Endometrial microvascular endothelial cells (primary cell): ENCODE results near the gene COLEC12. TPM values are rescaled to one million over a fixed set of nuclear protein-coding genes. Genes with fewer than 3 reads are reported as not detected.

Experiments used
- in situ Hi-C: cut with HindIII; loops from 2 replicates; pipeline ENCODE4 v1.10.0; 2017; ENCODE audit warnings: low sequenced_read_pairs, low pct_unique_long_range_greater_than_20kb; ENCODE audit errors: inconsistent ontology term
- total RNA-seq: library from RNA; depleted of rRNA; stranded (reverse); fragments of >200 nt; gene quantifications from one replicate; pipeline ENCODE4 v1.2.3, GENCODE V29; 2015; ENCODE audit errors: inconsistent ontology term

COLEC12 gene
- total RNA-seq, 1 donor from 2014 or later, result not detected

DNA sequence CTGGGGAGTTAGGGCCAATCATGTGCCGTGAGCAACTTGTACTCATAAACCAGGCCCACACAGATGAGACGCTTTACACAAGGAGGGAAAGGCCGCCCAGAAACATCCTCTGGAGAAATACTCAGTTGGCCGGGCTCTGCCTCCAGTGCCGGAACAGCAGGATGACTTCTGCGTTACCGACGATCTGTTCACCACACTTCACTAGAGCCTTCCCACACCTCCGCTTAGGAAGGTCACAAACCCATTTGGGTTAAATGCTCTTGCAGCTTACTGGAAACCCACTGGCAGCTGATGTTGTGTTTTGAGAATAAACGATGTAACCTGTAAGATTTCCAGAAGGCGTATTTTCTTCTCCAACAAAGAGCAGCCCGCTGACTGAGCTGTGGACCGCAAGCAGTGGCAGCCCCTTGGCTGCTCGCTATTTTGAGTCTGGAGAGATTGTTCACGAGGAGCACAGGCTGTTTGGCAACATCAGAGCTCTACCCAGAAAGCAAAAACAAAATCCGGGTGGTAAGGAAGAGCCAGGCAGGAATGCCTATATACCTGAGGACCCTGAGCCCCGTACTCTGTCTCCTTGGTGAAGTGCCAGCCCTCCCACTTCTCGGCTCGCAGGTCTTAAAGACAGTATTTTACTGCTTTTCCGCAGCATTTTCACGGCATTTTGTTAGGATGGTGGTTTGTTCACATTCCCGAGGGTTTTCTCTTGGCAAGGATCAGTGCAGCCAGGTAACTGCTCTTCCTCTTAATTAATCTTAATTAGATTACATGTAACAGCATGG, 44.0 kb downstream of the COLEC12 start:
- in situ Hi-C loops, result no loop called here

DNA sequence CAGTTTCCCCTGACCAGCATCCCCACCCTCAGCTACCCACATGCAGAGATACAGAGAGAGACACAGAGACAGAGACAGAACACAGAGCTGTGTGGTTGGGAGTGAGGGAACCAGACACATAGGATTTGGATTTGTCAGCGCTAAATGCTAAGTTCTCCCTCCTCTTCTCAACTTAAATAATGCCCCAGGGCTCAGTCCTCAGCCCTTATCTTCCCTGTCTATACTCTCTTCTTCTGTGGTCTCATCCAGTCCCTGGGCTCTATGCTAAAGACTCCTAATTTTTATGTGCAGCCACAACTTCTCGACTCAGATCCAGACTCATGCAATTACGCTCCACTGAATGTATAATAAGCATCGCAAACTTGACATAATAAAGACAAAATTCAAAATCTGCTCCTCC, 47.1 kb downstream of the COLEC12 start:
- in situ Hi-C loops, result no loop called here

DNA sequence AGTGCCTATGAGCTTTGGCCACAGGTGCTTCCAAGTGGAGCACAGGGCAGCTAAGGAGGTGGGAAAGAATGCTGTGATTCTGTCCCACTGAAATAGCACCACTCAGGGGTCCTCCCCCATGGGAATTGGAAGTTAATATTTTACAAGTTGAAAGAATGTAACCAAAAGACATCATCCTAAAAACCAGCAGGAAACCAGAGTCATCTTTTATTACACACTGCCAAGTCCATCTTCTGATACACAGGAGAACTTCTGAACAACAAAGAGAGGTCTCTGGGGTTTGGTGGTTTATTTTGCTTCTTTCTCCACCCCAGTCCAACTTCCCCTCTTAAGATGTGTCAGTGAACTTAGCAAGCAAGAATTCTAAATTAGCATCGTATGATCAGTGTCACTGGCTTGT, 47.7 kb downstream of the COLEC12 start:
- in situ Hi-C loops, result no loop called here

DNA sequence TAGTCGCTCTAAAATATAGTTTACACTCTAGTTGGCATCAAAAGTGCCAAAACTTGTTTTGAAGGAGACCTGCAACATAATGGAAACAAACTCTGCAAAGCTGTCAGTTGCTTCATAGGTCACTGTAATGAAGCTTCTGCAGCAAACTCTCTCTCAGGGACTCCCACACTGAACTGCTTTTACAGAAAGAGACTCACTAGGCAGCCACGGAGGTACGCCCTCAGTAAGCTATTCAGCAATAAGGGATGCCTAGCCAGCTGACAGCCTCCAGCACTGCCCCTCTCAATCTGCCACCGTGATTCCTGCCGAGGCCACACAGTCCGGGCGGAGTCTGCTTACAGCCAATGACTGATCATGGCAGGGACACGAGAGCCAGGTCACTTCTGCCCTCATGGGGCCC, 51.1 kb downstream of the COLEC12 start:
- in situ Hi-C loops, result no loop called here

DNA sequence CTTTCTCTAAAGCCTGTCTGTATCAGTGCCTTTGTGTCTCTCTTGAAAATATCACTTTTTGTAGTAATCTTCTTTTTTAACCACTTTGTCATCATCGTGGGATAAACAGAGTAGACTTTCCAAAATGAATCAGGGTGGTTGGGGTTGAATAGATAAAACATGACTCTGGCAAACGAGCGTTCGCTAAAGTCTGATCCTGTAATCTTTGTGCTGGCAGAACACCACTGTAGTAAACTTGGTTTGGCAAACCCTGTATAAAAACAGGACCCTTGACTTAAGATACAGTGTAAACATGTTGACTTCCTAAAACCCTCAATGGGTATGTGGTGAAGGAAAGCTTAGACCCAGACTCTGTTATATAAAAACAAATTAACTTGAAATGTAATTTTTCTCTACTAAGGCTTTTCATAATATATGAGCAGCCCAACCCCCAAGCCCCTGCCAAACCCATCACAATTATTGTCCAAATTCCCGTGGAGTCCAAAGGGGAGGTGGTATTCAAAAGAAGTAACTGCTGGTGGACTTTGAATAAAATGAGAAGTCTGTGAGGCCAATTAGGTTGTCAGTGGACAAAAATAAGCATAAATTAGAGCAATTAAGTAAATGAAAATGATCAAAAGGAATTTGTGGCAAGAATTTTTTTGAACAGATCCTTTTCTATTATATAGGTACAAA, 52.2 kb downstream of the COLEC12 start:
- in situ Hi-C loops, result no loop called here

DNA sequence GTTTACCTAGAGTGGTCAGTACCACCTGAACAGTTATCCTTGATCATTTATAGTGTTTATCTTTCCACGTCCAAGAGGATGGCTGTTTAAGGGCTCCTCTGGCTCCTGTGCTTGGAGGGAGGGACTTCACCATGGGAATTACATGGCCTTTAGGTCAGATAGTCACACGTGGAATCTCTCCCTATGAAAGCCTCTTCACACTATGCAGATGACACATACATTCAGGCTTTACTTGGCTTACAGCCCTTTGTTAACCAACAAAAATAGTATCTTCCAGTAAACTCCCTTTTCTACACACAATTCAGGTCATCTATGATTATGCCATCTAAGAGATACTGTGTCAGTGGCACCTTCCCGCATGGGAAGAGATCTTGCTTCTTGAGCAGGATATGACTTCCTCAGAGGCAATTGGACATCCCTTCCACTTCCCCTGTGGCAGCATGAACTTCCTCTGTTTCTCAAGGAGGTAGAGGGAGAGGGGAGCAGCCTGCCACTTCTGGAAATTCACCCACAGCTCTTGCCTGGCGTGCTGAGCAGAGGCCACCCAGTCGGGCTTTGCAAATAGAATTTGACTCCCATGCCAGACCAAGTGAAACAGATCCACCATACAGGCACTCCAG, 53.5 kb downstream of the COLEC12 start:
- in situ Hi-C loops, result no loop called here

DNA sequence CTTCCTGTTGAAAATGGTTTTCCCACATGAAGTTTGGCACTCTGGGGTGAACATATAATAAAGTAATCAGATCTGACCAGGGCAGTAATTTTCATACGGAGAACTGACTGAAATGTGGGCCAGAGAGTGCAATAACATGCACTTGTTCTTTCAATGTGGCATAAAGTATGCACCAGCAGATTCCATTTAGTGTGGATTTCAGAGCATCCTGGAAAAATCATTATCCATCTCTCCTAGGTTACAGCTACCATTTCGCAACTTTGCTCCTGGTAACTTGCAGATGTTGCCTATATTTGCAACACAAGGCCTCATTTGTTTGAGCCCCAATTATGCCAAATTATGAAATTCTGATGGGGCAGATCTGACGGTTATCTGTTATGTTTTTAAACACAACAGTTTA, 55.4 kb downstream of the COLEC12 start:
- in situ Hi-C loops, result no loop called here

DNA sequence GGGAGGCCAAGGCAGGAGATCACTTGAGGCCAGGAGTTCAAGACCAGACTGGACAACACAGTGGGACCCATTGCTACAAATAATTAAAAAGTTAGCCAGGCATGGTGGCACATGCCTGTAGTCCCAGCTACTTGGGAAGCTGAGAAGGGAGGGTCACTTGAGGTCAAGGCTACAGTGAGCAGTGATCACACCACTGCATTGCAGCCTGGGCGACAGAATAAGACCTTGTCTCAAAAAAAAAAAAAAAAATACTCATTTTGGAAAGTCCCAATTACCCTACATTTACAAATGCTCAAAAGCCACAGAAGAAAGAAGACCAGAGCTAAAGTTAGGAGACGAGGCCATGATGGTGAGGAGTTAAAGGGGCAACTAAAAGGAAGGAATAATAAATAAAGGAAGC, 61.9 kb downstream of the COLEC12 start:
- in situ Hi-C loops, result no loop called here

DNA sequence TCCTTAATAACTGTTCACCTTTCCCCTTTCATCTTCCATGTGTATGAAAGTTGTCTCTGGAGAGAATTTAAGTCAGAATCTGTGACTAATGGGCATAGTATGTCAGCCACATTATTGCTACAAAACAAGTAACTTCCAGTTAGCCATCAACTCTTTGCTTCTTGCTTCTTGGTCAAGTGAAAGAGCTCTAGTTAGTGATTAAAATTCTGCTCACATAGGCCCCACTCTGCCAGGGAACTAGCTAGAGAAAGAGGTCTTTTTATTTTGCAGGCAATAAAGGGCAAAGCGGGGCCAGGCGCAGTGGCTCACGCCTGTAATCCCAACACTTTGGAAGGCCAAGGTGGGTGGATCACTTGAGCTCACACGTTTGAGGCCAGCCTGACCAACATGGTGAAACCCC, 64.6 kb downstream of the COLEC12 start:
- in situ Hi-C loops, result no loop called here

DNA sequence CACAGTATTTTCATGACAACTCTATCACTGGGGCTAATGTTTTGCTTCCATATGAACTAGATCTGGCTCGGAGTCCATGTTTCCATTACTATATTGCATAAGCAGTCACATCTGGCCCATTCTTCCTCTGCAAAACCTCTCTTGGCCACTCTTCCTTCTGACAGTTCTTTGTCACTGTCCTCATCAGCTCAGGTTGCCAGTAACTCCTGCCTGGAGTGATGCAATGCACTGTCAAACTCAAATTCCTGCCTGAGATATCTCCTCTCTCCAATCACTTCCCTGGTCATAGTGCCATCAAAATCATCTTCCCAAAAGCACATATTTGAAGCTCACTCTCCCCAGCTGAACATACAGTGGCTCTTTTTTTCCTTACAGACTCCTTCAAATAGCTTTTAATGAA, 66.1 kb downstream of the COLEC12 start:
- in situ Hi-C loops, result no loop called here

DNA sequence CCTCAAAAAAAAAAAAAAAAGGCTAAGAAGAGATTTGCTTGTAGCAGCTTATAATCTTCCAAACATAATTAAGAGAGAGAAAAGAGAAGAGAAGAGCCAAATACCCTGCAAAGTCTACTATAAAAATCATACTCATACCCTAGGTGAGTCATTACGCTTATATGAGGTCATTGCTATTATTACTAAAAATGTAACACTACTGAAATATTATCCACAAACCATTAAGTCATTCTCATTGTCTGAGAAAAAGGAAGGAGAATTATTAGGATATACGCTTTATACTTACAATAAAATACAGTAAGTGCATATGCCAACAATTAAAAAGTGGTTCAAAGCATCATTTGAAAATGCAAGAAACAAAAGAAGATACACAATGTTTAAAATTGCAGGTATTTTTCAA, 66.5 kb downstream of the COLEC12 start:
- in situ Hi-C loops, result no loop called here

DNA sequence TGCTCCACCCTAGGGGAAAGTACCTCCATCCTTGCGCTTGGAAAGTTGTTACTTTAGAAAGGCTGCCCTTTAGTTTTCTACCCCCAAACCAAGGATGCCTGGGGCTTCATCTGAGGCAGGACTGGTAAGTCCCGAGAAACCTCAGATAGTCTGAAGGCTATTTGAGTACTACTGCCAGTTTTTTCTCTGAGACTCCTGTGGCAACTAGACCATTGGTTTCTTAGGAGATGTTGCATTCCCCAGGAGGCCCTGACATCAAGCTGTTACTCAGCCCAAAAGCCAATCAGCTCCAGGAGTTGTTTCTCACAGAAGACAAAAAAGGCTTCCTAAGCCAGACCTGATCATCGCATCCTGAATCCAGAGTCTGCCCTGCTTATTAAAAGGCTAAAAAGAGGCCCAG, 67.2 kb downstream of the COLEC12 start:
- in situ Hi-C loops, result no loop called here

DNA sequence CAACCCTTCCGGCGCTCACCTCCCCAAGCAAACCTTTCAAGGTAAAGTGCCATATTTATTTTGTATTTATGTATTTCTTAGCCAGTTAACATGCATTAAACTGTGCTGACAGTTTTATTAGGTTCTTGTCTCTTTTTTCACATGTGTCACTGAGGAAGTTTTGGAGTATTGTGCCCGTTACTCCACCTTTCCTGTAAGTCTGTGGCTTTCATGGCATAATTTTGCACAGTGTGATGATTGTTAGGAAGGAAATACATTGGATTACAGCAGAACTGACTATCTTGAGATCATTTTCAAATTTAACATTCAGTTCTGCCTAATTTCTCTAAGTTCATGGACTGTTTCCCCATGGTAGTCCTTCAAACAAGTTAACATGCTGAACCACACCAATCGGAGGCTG, 67.7 kb downstream of the COLEC12 start:
- in situ Hi-C loops, result no loop called here

DNA sequence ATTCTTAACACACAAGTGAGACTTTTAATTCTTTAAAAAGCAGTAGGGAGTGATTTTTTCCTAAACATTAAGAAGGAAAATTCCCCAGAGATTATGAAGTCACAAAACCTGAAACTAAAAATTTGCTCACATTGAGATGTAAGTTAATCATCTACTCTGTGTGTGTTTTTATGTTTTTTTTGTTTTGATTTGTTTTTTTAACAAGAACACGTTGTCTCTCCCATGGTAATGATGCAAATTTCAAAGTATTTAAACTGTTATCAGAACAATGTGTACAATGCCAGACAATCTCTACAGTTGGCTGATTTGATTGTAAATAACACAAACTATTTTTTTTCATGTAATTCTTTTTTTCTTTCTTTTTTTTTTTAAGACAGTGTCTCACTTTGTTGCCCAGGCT, 71.5 kb downstream of the COLEC12 start:
- in situ Hi-C loops, result no loop called here

DNA sequence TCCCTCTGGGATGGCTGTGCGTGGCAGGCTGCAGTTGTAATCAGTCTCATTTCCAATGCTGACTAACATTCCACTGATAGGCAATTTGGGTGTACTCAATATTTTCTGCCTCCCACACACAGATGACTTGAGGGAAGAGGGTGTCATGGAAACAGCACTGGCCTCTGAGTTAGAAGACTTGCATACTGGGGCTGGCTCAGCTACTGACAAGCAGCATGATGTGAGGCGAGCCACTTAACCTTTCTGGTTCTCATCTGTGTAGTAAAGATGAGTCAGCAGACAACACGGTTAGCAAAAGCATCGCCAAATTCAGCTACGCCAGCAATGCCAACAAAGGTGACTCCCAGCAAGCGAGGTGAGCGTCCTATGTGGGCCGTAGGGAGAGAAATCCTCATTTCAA, 73.5 kb downstream of the COLEC12 start:
- in situ Hi-C loops, result no loop called here

DNA sequence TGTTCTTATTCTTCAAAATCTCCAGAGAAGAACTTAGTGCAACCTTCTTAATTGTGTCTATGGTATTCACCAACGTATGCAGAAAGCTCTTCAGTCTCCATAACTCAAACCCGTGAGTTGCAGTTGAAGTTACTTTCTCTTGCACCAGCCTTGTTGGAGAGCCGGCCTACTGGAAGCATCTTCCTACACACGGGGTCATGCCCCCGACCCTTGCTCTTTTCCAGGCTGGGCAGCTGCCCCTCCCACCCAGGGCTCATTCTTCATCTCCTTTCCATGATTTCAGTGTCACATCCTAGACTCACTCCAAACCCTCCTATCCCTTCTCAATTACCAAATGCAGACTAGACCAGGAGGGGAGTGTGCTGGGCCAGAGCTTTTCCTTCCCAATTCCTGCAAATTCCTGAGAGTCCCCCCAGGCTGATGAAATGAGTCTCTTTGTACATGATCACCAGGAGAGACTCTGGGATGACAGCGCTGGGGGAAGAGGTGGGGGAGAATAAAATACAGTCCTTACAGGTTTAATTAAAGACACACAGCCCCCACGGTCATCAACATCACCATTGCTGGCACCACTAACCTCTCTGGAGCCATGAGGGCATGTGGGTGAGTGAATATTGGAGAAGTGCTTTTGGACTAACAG, 75.3 kb downstream of the COLEC12 start:
- in situ Hi-C loops, result no loop called here

DNA sequence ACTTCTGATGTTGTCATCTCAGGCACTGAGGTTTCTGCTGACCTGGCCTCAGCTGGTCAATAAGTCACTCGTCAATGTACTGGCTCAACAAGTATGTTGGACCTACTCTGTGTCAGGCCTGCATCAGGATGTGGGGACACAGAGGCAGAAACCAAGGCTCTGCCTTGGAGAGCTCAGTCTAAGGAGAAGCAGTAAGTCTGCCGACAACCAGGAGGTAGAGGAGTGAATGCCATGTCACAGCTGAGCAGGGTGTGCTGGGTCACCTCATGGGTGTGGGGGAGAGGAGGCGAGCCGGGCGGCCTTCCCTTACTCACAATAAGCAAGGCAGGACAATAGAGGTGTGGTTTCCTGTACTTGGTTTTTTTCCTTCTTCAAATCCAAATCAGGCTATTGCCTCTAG, 75.8 kb downstream of the COLEC12 start:
- in situ Hi-C loops, result no loop called here

DNA sequence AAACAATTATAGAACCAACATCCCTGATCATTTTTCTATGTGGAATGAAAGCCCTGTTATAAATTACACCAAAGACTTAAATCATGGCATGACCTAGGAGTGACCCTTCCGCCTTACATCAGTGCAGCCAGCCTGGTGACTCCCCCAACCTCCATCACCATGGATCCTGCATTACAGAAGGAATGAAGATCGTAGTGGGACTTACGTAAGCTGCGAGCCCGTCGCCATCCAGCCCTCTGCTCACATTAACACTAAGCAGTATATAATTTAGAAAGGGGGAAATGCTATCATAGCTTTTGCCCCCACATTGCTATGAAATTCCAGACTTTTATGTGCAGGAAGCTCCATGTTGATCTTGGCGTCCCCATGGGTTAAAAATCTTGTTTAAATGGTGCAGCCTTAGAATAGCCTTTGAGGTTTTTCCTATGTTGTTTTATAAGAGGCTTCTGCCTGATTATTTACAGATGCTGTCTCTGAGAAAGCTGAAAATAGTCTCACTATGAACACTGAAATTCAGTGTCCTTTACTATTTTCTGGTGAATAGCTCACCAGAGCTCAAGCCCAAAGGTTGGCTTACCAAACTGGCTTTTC, 76.3 kb downstream of the COLEC12 start:
- in situ Hi-C loops, result no loop called here

DNA sequence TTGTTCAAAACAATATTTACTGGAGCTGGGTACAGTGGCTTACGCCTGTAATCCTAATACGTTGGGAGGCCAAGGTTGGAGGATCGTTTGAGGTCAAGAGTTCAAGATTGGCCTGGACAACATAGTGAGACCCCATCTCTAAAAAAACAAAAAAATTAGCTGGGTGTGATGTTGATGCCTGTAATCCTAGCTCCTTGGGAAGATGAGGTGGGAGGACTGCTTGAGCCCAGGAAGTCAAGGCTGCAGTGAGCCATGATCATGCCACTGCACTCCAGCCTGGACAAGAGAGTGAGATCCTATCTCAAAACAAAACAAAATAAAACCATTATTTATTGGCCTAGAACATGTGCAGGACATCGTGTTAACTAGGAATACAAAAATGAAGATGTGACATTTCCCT, 77.5 kb downstream of the COLEC12 start:
- in situ Hi-C loops, result no loop called here
